ENCODE results near the gene PCSK6.
A peak's percentile ranks its signal among the peaks of the same experiment; 100 is the strongest.

The PCSK6 gene

DNA sequence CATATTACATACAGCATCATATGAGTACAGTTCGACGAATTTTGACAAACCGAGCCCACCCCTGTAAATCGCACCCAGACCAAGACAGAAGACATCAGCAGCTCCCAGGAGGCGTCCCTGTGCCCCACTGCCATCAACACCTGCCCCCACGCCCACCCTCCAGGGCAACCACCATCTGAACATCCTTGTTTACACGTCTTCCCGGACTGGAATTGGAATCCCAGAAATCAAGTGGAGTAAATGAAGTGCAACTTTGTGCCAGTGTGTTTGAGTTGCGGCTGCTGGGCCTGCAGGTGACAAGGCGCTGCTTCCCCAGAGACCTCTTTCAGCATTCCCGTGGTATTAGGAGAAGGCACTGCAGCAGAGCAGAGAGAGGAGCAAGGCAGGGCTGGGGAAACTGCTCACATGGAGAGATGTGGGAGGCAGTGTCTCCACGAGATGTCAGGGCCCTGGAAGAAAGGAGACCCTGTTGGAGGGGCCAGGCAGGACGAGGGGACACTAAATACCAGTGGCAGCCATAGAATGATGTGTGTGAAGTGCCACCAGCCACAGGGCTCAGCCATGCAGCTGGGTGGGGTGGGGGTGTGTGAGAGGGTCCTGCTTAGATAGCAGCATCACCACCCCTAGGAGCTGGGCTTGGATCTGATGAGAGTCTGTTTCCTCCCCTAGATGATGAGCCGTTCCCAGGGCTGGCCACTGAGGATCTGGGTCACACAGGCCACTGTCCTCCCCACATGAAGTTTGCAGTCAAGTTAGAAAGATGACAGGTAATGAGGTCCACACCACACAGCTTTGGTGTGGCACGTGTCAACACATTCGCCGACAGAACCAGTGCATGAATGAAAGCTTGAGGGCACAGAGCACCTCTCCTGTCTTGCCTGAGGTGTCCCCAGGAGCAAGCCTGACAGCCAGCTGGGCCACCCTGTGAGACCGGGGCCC, 33.4 kb upstream of the PCSK6 start:
- DNase-seq (ENCODE audit: low spot score): no peak

DNA sequence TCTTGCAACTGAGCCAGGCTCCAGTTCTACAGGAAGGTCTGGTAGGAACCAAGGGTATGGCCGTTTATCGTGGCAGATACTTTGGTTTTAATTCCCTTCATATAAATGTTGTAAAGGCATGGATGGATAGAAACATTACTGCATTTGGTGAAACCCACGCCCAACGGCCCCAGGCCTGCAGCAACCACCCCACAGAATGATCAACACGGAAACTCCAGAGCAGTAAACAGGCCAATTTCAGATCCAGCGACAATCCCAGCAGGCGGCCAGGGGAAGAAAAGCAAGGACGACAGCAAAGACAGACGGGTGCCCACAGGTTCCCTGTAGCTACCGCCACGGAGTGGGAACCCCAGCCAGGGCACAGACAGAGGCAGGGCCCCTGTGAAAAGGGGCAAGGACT, 32.6 kb upstream of the PCSK6 start:
- no peak for DNase-seq (ENCODE audit: low spot score)

DNA sequence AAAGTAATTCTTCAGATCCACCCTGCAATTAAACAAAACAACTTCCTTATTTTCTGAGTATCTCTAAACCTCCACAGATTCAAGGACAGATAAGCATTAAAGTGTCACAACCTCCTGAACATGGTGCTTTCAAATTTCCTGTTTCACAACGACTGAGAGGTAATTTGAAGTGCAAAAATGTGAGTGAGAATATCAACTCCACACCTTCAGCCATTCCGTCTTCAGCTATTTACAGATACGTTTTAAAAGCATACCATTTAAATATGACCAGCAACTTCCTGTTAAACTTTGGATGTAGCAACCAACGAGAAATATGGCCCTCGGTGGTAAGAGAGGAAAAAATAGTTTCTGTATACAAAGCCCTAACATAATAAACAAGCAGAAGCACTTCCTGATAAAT, 32.1 kb upstream of the PCSK6 start:
- DNase-seq (ENCODE audit: low spot score): no peak

DNA sequence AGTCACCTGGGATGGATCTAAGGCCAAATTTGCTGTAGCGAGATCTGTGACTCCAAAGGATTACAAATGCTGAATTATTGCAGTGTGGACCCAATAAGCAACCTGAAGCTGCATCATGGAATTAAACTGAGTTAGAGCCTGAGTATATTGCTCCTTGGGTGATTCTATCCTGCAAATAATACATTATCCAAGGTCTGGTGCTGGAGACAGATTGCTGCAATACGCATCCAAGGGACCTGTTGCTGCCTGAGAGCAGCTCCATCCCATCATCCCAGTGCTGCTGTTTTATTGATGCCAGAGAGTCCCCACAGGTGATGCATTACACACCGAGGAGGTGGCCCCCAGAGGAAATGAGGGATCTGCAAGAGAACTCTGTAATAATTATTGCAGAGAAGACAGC, 31.6 kb upstream of the PCSK6 start:
- peak; percentile 1 for DNase-seq (ENCODE audit: low spot score)

DNA sequence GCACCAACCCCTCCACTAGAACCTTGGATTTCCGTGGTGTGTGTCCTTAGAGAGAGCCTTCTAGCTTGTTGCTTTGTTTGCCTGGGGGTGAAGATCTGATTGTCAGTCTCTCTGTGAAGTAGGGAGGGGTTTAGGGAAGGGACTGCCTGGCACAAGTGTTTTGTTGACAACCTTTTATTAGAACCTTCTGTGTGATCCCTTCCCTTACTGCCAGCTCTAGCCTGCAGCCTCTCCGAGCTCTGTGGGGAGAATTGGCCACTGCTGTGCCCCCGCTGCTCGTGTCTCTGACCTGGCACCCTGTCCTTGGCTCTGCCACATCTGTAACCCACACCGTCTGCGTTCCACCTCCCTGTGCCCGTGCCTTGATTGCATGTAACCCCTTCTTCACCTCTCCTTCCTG, 30.9 kb upstream of the PCSK6 start:
- peak; percentile 82 for DNase-seq (ENCODE audit: low spot score)

DNA sequence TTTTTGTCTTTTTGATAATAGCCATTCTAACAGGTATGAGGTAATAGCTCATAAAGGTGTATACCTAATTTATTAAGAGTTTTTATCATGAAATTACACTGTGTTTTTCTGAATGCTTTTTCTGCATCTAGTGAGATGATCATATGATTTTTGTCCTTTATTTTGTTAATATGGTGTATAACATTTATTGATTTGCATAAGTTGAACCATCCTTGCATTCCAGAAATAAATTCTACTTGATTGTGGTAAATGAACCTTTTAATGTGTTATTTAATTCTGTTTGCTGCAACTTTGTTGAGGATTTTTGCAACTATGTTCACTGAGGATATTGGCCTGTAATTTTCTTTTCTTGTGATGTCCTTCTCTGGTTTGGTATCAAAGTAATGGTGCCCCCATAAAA, 28.0 kb upstream of the PCSK6 start:
- no peak for DNase-seq (ENCODE audit: low spot score)

DNA sequence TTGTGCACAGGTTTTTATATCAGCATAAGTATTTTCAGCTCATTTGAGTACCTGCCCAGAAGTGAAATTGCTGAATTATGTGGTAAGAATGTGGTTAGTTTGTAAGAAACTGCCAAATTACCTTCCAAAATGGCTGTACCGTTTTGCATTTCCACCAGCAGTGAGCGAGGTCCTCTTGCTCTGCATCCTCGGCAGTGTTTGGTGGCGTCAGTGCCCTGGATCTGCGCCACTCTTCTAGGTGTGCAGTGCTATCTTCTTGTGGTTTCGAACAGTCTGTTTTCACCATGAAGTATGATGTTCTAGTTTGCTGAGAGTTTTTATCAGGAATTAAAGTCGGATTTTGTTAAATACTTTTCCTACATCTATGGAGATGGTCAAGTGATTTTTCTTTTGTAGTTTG, 24.8 kb upstream of the PCSK6 start:
- DNase-seq (ENCODE audit: low spot score): no peak

DNA sequence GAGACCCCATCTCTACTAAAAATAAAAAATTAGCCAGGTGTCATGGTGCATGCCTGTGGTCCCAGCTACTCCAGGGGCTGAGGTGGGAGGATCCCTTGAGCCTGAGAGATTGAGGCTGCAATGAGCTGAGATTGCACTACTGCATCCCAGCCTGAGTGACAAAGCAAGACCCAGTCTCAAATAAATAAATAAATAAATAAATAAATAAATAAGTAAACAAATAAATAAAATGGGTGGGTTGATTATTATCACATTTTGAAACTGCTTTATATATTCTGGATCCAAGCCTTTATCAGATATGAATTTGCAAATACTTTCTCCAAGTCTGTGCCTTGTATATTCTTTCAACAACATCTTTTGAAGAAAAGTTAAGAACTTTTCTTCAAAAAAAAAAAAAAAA, 22.2 kb upstream of the PCSK6 start:
- no peak for DNase-seq (ENCODE audit: low spot score)

DNA sequence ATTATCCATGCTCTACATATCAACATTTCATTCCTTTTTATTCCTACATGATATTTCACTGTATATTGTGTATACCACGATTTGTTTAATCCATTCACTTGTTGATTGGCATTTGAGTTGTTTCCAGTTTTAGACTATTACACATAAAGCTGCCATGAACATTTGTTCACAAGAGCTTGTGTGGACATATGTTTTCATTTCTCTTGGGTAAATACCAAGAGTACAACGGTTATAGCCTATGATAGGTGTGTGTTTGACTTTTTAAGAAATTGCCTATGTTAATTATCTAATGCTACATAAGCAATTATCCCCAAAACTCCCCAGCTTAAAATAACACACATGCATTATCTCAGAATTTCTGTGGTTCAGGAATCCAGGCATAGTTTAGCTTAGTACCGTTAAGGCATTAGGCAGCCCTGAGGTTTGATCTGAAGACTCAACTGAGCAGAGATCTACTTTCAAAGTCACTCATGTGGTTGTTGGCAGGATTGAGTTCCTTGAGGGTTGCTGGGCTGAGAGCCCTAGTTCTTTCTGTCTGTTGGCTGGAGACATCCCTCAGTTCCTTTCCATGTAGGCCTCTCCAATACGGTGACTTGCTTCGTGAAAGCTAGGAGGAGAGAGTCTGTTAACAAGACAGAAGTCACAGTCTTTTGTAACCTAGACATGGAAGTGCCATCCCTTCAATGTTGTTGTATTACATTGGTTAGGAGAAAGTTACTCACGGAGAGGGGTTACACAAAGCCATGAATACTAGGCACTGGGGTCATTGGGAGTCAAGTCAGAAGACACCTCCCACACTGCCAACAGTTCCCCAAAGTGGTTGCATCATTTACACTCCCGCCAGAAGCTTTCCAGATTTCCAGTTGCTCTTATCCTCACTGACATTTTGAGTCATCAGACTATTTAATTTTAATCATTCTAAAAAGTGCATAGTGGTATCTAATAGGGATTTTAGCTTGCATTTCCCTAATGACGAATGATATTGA, 21.0 kb upstream of the PCSK6 start:
- DNase-seq (ENCODE audit: low spot score): no peak

DNA sequence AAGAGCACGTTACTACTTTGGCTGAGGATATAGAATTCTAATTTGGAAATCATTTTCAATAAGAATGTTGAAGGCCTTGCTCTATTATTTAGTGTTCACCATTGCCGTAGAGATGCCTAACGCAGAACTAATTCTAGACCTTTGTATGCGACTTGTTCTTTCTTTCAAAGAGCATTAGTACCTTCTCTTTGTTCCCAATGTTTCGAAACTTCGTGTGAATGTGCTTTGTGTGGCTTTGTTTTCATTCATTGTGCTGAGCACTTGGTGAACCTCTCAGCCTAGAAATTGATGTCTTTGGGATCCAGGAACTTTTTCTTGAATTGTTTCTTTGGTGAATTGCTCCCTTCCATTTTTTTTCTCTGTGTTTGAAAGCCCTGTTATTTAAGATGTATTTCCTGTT, 19.8 kb upstream of the PCSK6 start:
- DNase-seq (ENCODE audit: low spot score): no peak

DNA sequence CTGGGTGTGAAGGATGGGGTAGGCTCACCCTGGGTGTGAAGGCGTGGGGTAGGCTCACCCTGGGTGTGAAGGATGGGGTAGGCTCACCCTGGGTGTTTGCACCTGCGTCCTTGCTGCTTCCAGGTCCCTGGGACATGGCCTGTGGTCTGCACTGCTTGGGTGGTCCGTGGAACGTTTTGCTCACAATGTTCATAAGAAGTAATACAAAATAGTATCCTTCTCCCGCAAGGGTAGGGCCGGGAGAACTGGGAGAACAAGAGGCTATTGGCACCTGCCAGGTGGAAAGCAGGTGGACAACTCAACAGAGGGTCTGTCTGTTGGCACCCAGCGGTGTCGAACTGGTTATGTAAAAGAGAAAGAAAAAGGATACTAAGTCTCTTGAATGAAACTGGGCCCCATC, 17.0 kb upstream of the PCSK6 start:
- DNase-seq (ENCODE audit: low spot score): no peak

DNA sequence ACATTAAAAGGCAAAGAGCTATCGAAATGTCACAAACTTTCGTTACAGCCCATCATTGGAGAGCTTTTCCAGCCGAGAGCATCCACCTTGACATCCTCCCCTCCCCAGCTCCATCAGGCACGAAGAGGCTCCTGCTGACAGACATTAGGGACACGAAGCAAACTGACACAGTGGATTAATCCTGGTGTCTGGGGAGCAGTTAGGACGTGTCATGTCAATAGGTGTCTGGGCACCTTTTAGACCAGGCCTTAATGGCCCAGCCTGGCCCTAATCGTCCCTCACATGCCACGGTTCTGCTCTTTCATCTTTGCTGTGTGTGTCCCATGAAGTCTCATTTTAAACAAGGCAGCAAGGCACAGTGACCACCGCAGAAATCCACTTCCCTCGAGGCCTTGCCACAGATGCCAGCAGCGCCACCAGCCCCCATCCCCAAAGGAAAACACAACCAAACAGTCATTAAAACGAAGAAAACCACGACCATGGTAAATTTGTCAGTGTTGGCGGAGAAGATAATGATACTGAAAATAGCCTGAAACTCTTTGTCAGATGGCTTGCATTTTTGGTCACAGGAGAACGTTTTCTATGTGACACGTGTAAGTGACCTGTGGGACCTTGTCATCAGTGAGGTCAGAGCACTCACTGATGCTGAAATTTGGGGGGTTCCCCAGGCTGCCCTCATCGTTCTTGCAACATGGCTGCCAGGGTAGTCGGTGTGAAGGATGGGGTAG, 16.3 kb upstream of the PCSK6 start:
- no peak for DNase-seq (ENCODE audit: low spot score)

DNA sequence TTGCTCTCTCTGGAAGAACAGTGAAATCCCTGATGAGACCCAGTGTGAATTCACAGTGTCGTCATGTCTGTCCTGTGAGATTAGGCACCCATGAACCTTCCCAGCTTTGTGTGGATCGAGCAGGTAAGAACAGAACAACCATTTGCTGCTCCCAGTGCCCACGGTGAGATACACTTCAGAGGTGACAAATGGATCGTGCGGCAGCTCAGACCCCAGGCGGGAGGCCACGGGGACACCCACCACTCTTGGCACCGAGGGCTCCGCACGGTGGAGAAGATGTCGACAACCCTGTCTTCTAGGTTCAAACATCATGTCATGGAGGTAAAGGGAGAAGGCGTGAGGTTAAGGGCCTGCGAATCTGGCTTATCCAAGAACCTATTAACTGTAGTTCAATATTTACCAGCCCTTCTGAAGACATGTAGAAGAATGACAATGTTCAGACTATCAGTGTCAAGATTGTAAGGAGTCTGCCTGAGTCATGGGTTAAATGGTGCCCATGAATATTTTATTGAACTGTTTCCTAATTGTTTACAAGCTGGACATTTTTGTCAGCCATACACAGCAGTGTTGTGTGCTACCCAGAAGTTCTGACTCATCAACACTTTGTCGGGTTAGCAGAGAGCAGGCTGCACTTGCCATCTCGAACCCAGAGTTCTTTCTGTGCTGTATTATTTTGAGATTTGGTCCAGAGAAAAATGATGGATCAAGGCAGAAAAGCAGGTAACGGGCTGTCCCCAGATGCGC, 15.5 kb upstream of the PCSK6 start:
- DNase-seq (ENCODE audit: low spot score): no peak

DNA sequence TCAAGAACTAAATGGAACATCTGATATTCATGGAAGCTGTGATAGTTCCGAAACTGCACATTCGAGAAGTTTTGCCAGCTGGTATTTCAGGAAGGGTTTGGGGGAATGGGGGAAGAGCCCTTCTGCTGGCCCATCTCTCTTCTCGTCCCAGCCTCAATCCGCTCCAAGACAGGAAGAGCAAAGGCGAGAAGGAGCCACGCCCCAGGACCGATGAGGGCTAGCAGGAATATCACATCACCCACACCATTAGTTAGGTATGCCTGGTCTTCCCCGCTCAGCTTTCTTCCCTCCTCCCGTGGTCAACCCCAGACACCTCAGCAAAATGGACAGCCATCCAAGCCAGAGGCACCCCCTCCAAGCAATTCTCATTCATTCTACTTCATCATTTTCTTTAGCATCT, 14.9 kb upstream of the PCSK6 start:
- DNase-seq (ENCODE audit: low spot score): no peak

DNA sequence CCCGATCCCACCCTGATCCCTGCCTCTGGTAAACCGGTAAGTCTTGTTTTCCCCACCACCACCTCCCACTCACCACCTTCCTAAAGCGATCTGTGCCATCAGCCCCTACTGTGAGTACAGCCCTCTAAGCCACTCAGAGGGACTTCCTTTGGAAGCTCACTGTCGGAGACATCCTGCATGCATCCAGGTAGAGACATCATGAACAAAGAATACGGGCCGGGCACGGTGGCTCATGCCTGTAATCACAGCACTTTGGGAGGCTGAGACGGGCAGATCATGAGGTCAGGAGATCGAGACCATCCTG, 13.7 kb upstream of the PCSK6 start:
- no peak for DNase-seq (ENCODE audit: low spot score)

DNA sequence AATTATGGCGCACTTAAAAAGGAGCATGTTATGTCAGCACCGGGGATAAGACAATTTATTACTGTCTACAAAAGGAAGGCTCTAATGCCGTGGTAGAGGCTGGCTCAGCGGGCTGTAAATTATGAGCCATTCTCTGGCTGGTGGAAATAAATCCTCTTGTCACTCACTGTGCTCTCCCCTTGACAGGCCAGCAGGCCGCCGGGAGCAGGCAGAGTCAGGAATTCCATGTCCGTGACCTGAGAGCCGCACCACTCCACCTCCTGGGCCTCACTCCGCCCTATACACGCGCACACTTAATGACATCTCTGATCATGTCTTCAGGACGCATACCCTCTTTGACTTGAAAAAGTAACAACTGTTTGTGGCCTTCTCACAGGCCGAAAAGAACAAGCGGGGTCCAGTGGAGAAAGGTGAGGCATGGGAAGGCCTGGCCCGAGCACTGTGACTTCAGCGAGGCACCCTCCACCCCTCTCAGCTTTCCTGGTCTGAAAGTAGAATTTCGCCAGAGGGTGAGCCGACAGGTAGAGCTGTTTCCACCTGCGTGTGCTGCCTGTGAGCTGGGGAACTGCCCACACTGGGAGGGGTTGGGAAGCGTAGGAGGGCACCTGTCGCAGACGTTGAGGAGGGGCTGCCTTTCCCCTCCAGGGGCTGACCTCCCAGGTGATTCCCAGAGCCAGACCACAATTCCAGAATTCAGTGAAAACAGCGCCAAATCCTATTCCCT, 13.2 kb upstream of the PCSK6 start:
- DNase-seq (ENCODE audit: low spot score): no peak

DNA sequence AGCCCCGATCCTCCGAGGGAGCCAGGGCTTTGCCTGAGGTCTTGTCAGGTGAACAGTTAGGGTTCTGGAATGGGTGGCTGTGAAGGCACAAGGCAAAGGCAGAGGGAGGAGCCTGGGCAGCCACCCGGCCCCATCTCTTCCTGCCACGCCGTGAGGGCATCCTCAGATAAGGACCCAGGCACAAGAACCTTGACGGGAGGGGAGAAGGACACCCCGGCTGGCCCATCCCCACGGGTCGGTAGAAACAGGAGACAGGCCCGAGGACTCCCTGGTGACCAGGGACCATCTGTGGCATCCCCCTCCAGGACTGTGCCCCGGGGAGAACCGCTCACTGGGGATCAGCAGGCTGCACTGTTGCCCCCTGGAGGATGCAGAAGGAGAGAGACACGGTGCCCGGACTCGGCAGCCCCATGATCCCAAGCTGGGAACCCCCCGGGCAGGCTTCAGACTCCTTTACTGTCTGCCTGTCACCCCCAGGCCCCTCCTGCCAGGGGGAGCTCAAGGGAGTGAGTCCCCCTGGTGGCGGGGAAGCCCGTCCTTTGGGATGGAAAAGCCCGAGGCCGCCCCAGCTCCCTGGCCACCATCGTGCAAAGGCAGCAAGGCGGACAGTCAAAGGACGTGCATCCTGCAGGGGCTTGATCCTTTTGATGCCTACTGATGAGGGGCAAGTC, 12.3 kb upstream of the PCSK6 start:
- peak; percentile 65 for DNase-seq (ENCODE audit: low spot score)

DNA sequence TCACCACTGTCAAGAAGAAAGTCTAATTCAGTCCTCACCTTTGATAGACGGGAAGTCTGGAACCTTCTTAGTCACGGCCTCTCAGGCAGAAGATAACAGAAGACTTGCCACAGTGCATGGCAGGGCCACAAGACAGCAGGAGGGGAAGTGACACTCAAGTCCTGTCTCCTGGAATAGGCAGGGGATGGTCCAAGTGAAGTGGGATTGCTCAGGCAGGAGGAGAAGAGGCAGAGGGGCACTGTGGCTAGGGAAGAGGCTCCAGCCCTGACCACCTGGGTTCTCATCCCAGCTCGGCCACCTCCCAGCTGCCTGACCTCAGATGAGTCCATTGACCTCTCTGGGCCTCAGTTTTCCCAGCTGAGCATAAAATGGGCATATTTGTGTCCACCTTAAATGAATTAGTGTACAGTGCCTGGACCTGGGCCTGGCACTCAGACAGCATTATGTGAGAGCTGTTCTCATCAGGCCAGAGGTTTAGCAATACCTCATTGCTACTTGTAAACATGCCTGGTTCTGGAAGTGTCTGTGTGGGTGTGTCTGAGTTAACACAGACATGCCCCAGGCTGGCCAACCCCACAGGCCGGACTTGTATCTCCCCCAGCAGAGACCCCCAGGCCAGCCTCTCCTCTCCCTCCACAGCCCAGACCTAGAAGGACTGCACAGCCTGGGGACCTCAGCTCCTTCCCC, 11.5 kb upstream of the PCSK6 start:
- DNase-seq (ENCODE audit: low spot score): no peak

DNA sequence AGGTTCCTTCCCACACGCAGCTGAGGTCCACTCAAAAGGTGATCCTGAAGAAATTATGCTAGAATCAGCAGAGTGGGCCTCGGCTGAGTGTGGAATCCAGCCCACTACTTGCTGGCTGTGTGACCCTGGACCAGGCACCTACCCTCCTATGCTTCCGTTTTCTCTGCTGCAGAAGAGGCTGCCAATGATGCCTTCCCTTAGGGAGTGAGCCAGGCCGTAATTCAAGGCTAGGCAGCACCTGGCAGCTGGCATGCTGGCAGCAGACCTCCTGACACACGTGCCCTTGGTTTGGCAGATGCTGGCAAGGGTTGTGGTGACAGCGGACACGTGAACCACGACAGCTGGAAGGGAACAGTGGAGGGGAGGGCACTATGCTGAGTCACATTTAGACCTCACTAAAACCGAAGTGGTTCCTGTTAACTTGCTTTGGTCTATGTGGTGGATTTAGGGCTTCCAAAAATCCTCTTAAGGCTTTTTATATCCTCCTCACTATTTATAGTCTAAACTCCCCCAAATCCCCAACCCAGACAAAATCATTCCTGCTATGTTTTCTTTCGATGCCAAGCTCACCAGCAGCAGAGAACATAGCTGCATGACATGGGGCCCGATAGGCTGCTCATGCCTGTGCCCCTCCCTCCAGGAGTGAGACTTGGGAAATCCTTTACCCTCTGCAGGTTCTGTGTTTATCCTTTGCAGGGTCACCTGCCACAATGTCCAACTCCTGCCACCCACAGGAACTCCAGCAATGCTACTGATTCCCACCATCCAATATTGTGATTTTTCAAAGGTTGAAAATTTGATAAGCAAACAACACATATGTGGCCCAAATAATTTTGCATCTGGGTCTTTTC, 10.6 kb upstream of the PCSK6 start:
- peak; percentile 58 for DNase-seq (ENCODE audit: low spot score)
